DMS 273 treated with DMSO at 0.1 percent for 48 hours (cell line): ENCODE data around the gene UCHL5.
"Not testable (repeated sequence)": the region's sequence is repeated elsewhere in the genome, so short reads cannot be mapped to it uniquely, and the experiment has no call there.

Experiments used
- DNase-seq: peaks from one replicate; lab custom pipeline; 2025; lab: John Stamatoyannopoulos, UW

Gene UCHL5

DNA sequence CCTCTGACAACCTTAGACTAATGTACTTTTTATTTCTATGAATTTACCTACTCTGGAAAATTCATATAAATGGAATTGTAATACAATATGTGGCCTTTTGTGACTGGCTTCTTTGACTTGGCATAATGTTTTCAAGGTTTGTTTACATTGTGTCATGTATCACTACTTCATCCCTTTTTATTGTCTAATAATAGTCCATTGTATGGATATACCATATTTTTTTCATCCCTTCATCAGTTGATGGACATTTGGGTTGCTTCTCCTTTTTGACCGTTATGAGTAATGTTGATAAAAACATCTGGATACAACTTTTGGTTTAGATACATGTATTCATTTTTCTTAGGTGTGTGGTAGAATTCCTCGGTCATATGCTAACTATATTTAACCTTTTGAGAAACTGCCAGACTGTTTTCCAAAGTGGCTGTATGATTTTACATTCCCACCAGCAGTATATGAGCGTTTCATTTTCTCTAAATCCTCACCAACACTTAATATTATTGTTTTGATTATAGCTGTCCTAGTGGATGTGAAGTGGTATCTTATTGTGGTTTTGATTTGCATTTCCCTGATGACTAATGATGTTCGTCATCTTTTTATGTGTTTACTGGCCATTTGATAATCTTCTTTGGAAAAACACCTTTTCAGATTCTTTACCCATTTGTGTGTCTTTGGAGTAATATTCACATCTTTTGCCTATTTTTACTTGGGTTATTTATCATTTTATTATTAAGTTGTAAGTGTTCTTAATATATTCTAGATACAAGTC is 3.7 kb upstream of the UCHL5 start:
- DNase-seq: no peak

DNA sequence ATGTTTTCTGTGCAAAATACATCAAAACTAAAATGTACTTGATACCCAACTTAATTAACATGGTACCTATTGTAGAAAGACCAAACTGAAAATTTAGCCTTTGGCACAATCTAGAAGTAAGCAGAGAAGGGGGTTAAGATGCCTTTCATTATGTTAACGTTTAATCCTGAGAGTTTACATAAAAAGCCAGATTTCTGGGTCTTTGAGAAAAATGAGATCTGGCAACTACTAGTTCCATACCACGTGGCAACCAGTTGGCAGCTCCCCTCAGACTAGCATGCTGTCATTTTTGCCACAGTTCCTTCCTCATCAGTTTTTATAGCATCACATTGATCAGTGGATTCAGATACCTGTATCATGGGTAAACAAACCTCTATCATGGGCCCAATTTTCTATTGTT is 1.8 kb upstream of the UCHL5 start:
- no peak for DNase-seq

DNA sequence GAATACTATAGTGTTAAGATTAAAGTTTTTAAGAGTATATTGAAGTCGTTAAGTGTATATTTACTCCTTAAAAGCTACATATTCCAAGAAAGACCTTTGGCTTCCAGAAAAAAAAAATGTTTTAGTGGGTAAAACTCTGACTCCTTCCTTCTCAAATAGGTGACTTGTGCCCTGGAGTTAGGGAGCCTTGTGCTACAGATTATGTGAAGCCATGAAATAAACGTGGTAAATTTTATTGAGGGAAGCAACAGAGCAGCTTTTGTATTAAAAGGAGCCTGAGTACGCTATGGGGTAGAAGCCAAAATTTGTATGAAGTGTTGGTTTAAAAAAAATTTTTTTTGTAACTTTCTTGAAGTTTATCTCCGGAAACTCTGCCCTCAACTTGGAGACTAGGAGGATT is 1.2 kb upstream of the UCHL5 start:
- no peak for DNase-seq

DNA sequence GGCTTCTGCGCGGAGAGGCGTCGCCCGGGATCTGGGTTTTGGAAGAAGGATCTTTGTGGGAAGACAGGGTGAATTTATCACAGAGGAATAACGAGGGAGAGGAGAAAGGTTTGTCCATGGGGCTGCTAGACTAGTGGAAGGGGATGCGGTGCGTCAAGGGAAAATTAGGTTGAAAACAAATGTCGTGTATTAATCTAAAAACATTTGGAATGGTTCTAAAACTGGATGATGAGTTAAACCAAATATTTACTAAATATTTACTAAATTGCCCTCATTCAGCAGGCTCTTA is 899 bp upstream of the UCHL5 start:
- DNase-seq: peak; percentile 51

DNA sequence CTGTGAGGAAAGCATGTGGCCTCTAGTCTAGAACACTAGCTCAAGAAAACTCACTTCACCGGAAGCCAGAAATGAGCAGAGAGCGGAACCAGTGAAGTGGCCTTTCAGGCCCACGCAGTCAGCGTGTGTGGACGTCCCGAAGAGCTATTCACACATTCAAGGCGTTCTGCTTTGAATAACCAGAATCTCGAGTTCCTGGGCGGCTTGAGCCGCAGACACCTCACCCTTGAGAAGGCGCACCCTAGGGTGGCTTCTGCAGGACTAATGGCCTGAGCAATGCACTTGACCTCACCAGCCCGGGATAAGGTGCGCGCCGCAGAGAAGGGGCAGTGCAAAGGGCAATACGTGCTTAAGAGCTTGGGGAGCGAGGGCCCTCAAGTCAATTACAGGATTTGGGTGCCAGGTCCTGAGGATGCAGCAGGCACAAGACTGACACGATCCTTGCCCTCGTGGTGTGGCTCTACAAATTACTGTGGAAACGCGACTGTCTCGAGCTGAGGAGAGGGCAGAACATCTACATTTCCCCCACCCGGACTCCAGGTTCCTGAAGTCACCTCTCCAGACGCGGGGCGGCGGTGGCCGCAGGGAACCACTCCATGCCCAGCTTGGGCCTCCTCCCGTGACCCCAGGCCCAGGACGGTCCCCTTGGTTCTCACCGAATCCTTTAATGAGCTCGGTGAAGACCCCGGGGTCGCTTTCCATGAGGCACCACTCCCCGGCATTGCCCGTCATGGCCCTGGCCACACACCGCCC is 455 bp downstream of the UCHL5 start:
- no peak for DNase-seq

DNA sequence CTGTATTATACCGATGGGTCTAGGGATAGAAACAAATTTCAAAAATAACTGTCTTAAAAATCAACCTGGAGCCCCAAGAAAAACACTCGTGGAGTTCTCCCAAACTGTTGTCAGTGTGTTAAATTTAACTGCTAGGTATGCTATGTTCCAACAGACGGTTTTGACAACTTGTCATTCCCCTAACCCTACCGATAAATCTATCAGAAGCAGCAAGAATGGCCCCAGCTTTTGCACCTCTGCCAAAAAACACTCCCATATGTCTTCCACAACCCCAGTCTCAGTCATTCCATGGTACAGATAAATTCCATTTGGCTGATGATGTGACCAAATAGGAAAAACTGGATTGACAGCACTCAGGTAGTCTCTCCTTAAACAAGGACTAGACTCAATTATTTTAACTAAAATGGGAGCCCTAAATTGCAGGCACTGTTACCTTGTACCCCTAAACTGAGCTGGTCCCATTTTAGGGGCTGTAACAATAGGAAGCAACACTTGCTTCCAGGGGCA is 4.9 kb downstream of the UCHL5 start:
- no peak for DNase-seq

DNA sequence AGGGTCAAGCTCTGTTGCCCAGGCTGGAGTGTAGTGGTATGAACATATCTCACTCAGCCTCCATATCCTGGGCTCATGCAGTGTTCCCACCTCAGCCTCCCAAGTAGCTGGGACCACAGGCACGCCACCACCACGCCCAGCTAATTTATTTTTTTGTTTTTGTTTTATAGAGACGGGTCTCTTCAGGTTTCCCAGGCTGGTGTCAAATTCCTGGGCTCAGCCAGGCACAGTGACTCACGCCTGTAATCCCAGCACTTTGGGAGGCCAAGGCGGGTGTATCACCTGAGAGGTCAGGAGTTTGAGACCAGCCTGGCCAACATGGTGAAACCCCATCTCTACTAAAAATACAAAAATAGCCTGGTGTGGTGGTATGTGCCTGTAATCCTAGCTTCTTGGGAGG is 10.2 kb downstream of the UCHL5 start:
- not testable (repeated sequence) for DNase-seq

DNA sequence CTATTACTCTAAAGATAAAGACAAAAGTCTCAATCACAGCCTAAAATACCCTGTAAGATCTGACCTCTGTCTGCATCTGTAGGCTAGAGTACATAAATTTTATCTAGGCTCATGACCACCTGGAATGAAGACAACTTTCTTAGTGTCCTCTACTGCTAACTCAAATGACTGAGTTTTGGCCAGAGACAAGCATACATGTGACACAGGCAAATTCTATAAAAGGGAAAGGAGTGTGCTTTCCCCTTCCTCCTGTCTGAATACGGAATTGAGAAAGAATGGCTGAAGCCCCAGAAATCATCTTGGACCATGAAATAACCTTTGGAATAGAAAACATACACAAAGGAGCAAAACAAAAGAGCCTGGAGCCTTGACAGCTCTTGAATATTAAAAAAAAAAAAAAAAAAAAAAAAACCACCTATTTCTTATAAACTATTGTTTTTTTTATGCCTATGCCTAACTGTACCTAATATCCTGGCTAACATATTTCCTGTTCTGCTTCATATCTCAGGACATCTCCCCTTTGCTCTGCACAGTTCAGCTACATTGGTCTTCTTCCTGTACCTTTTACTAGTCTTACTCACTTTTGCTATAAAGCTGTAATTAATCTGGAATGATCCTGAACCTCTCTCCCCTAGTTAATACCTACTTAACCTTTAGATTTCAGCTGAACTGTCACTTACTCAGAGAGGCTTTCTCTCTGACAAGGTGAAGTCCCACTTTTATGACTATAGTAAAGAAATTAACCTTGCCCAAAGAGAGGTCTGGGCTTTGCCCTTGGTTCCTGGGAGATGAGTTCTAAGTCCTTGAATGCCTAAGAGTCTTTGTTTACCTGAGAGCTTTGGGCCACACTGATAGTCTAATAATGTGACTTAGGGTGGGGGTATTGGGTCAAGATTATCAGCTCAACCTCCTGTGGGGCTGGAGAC is 16.1 kb downstream of the UCHL5 start:
- no peak for DNase-seq

DNA sequence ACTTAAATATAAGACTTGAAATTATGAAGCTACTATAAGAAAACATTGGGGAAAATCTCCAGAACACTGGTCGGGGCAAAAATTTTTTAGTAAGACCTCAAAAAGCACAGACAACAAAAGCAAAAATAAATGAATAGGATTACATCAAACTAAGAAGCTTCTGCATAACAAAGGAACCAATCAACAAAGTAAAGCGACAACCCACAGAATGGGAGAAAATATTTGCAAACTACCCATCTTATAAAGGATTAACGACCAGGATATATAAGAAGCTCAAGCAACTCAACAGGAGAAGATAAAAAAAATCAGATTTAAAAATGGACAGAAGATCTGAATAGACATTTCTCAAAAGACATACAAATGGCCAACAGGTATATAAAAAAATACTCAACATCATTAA is 19.1 kb downstream of the UCHL5 start:
- DNase-seq: no peak

DNA sequence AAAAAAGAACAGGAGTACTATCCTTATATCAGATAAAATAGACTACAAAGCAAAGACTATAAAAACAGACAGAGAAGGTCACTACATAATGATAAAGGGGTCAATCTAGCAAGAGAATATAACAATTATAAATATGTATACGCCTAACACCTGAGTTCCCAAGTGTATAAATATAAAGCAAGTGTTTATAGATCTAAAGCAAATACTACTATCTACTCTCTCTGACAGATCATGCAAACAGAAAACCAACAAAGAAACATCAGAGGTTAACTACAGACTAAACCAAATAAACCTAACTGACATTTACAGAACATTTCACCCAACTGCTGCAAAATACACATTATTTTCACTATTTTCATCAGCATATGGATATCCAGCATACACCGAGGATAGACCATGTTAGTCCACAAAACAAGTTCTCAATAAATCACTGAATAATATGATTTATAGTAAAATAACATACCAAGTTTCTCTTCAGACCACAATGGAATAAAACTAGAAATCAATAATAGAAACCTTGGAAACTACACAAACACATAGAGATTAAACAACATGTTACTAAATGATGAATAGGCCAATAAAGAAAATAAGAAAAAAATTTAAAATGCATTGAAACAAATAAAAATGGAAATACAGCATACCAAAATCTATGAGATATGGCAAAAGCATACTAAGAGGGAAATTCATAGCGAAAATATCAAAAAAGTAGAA is 22.7 kb downstream of the UCHL5 start:
- DNase-seq: no peak

DNA sequence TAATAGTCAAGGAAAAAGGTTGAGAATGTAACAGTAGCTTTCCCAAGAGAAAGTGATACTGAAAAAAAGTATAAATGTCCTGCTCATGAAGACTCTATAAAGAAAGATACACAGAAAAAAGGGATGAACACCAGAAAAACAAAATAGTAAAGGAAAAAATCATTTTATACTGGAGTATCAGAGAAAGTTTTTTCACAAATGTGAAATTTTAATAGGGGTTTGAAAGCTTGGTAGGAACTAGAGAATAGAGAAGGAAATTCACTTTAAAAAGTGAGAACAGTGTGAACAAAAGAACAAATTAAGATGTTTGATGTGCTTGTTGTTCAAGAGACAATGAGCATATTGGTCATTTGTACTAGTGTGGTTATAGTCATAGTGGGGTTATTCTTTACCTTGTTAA is 25.6 kb downstream of the UCHL5 start:
- DNase-seq: no peak

DNA sequence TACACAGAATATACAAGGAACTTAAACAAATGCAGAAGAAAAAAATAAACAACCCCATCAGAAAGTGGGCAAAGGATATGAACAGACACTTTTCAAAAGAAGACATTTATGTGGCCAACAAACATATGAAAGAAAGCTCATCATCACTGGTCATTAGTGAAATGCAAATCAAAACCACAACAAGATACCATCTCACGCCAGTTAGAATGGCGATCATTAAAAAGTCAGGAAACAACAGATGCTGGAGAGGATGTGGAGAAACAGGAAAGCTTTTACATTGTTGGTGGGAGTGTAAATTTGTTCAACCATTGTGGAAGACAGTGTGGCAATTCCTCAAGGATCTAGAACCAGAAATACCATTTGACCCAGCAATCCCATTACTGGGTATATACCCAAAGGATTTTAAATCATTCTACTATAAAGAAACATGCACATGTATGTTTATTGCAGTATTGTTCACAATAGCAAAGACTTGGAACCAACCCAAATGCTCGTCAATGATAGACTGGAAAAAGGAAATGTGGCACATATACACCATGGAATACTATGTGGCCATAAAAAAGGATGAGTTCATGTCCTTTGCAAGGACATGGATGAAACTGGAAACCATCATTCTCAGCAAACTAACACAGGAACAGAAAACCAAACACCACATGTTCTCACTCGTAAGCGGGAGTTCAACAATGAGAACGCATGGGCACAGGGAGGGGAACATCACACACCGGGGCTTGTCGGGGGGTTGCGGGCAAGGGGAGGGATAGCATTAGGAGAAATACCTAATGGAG is 26.3 kb downstream of the UCHL5 start:
- not testable (repeated sequence) for DNase-seq

DNA sequence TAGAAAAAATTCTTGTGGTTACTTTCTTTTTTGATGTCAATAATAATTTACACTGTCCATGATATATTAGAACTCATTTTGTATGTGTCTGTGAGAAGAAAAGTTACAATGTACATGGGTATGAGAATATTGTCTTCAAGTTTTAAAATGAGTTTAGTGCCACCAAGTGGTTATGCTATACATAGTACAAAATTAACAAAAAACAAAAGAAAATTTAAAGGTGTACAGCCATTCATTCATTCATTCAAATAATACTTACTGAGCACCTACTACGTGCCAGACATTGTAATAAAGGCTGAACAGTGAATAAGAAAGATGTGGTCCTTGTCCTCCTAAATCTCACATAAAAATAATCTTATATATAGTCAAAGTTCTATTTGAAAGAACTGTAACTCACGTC is 27.7 kb downstream of the UCHL5 start:
- DNase-seq: no peak

DNA sequence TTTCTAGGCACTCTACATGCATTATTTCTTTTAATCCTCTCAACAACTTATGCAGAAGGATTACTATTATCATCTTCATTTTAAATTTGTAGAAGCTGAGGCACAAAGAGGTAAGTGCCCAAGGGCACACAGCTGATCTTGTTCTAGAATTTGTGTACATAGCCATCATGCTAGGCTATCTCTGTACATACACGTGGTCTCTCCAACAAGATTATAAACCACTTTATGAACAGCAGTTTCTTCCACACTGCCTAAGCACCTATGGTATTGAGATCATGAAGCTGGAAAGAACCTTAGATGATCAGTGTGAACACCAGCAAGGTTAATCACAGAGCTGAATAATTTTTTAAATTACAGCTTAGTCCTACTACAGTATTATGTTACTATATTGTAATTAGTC is 28.9 kb downstream of the UCHL5 start:
- DNase-seq: no peak

DNA sequence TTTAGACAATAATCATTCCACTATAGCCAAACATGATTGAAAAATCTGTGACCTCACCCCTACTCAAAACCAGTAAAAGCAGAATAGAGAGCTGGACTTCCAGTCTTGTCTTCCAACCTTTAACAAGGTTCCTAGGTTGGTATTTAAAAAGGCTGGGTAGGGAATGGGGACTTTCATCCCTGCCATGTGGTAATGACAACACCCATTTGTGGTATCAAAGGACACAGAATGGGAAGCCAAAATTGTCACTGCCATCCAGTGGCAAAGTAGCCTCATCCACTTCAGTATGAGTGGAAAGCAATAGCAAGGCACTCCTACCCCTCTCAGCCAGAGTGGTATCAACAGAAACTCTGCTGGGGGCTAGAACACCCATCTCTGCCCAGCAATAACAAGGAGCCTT is 33.9 kb downstream of the UCHL5 start:
- DNase-seq: no peak

DNA sequence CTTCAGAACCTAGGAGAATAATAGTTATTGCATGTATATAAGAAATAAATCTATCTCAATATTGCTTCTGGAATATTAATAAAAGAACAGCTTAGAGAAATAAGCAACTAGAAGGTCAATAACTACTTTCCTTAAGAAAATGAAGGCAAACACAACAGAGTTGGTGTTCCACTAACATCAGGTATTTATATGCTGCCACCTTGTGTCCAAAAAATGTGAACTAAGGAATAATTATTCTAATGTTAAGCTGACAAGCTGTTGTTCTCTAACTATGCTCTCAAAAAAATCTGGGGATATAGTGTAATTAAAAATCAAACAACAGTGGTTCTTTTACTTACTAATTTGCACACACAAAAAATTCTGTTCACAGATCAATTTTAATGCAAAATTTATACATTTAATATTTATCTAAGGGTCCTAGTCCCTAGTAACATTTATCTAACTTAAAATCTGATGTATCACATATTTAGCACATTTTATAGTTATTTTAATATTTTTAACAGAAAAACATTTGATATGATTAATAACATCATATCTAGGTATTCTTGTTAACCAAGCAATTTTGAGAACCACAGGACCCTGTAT is 39.6 kb downstream of the UCHL5 start:
- no peak for DNase-seq

DNA sequence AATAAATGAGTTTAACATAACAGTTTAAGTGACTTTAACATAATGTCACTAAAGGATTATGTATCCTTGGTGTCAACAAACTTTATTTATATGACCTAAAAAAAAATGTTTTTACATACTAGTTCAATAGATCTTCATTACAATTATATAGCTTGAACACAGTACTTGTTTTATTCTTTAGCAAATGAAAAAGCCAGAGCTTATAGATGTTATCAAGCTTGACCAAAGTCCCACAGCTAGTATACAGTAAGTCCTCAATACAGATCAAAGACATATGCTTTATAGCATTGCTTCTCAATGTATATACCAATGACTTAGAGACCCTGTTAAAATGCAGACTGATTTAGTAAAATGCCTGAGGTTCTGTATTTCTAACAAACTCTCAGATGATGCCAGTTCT is 42.4 kb downstream of the UCHL5 start:
- no peak for DNase-seq

DNA sequence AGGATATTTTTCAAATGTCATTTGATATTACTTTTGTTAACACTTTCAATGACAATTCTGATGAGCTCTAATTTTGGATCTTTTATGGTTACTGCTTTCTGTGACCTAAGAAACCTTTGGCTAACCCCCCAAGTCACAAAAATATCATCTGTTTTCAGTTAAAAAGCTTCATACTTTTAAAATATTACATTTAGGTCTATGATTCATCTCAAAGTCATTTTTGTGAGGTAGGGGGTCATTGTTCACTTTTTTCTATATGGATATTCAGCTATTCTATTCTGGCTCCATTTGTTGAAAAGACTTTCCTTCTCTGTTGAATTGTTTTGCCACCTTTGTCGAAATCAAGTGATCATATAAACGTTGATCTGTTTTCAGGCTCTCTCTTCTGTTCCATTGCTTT is 44.8 kb downstream of the UCHL5 start:
- DNase-seq: no peak

DNA sequence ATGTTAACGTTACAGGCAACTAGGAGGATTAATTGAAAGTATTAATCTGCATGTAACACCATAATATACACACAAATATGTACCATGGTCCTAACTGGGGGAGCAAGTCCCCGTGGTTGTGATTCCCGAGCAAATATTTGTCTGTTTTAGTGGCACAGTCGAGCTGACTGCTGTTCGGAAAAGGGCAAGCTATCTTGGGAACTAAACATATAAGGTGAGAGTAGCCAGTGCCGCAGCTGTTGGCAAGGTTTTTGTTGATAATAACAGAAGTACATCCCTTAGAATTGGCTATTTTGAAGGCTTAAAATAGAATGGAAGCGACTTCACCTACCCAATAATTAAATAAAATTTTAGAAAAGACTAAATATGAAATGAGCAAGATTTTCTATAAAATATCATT is 45.5 kb downstream of the UCHL5 start:
- DNase-seq: no peak

DNA sequence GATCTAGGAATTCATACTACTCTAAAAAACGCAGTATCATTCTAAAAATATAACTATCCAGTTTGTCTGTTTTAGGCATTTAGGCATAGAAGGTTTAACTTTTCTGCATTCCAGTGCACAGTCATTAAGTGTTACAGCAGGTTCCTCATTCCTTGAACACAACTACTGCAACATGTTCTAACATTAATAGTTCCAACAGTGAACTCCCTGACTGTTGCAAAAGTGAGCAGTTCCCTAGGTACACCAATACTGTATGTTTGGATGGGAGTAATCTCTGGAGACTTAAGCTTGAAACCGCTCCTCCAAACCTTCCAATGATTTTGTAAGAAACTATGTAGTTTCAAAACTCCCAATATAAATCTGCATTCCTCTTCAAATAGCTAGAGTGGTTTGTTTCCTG is 46.2 kb downstream of the UCHL5 start:
- no peak for DNase-seq

DNA sequence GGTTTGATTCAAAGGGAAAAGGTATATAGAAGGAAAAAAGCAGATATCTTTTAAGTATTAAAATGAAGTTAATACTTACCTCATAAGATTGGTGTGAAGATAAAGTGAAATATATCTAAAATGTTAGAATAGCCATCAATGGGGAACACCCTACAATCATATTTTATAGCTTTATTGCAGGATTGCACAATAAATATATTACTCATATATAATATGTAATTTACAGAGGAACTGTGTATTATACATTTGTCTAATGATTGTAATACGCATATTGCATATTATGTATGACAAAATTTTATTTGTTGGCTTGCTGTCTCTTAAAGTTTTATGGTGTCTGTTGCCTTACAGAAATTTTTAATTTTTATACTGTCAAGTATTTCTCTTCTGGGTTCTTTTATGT is 47.8 kb downstream of the UCHL5 start:
- no peak for DNase-seq
